Motor neuron (in vitro differentiated cells): ENCODE results near the gene SLC7A9. TPM values are rescaled to one million over a fixed set of nuclear protein-coding genes. Genes with fewer than 3 reads are reported as not detected.
"Not testable (repeated sequence)": the region's sequence is repeated elsewhere in the genome, so short reads cannot be mapped to it uniquely, and the experiment has no call there.

ENCODE experiments used
- ATAC-seq, 8 experiments: fragments of 200-7000 bp; cut with Tn5 transposase; replicated peaks in 6 of 8; 2 replicates each; pipeline ENCODE4 v1.8.0; 2021; ENCODE audit warnings: mild to moderate bottlenecking in 8 of 8, moderate library complexity in 8 of 8
- H3K27ac ChIP-seq, 2 donors: fragments of 250-450 bp; sonication (Bioruptor Pico); 2 replicates each; pipeline ENCODE4 v1.9.0; 2021; ENCODE audit warnings: antibody characterized with exemption in 2 of 2, mild to moderate bottlenecking in 2 of 2, moderate library complexity in 1 of 2
- H3K4me1 ChIP-seq, 2 donors: fragments of 250-450 bp; sonication (Bioruptor Pico); replicated peaks in 1 of 2; 2 replicates each; pipeline ENCODE4 v1.6.1; 2021; ENCODE audit warnings: antibody characterized with exemption in 2 of 2, mild to moderate bottlenecking in 2 of 2, moderate library complexity in 1 of 2
- H3K4me3 ChIP-seq, 5 donors: fragments of 250-450 bp; sonication (Bioruptor Pico); 2 replicates each; pipeline ENCODE4 v1.9.0; 2021; ENCODE audit warnings: antibody characterized with exemption in 5 of 5, mild to moderate bottlenecking in 5 of 5, moderate library complexity in 4 of 5
- WGBS, 10 experiments: fragments of 450-650 bp; shearing (Covaris generic); methylation state at CpG; one replicate each; pipeline ENCODE4 v1.0.0; 2022; 5-methylcytosine and 5-hydroxymethylcytosine counted together
- in situ Hi-C, 9 experiments: fragments of 400-800 bp; cut with MboI; loops; one replicate each; pipeline ENCODE4 v1.15.0; 2021; ENCODE audit warnings: low sequenced_read_pairs in 9 of 9, low pct_unique_long_range_greater_than_20kb in 2 of 9; ENCODE audit not compliant: unreplicated experiment in 9 of 9
- total RNA-seq, 8 experiments: library from RNA; unstranded; fragments of 300-600 nt; gene quantifications; 2 replicates each; pipeline versions ENCODE4 v1.2.3 to v1.2.4, GENCODE V29; 2022

The SLC7A9 gene
- total RNA-seq, 8 experiments from 2014 or later: 0.21 to 0.78 (median 0.46) TPM; not detected in 1

- no CpG with 5 or more reads among the region's 1 CpG for WGBS, 10 experiments
- in situ Hi-C loops: not testable (repeated sequence)
These were observed 87.5 kb downstream of the SLC7A9 start for GRCh38 chr19:32782089-32782488.

GRCh38 chr19:32781280-32781679 lies 88.3 kb downstream of the SLC7A9 start:
- 8 to 100% (median 81%) methylated on average over 1 to 2 of the region's 2 CpGs; no CpG with 5 or more reads in 1 of the 10 experiments for WGBS, 10 experiments
- in situ Hi-C loops: no loop called here
- no peak overlapping the region for H3K27ac ChIP-seq
- ATAC-seq: no peak
- H3K4me1 ChIP-seq: no peaks in the 10 kb centered on the region
- no peak overlapping the region for H3K4me3 ChIP-seq

More at GRCh38 chr19:32782089-32782488, 87.5 kb downstream of the SLC7A9 start:
- not testable (repeated sequence) for H3K4me1 ChIP-seq, H3K27ac ChIP-seq, H3K4me3 ChIP-seq, ATAC-seq

Other genes with a start within 250 kb of the SLC7A9 start
- gene ANKRD27, start 194.6 kb downstream of the SLC7A9 start, total RNA-seq: 10 to 100 TPM; 13.1 to 25.0 (median 15.0) TPM
- gene RGS9BP, start 193.9 kb downstream of the SLC7A9 start, total RNA-seq: 1 to 10 TPM in 2 of 8 experiments, under 1 TPM in 6; 0.21 to 2.3 (median 0.61) TPM
- gene NUDT19, start 177.9 kb downstream of the SLC7A9 start, total RNA-seq: 10 to 100 TPM in 3 of 8 experiments, 1 to 10 TPM in 5; 3.3 to 25.5 (median 5.4) TPM
- under 1 TPM; 0.21 to 0.98 (median 0.50) TPM for gene TDRD12, start 150.0 kb downstream of the SLC7A9 start, total RNA-seq
- 10 to 100 TPM in 7 of 8 experiments, 1 to 10 TPM in 1; 7.2 to 29.6 (median 18.2) TPM for gene CEP89, start 102.2 kb upstream of the SLC7A9 start, total RNA-seq
- 1 to 10 TPM; 1.0 to 4.5 (median 2.1) TPM for gene FAAP24, start 102.5 kb upstream of the SLC7A9 start, total RNA-seq
- 10 to 100 TPM in 3 of 8 experiments, 1 to 10 TPM in 5; 5.7 to 65.7 (median 9.5) TPM for gene RHPN2, start 195.1 kb upstream of the SLC7A9 start, total RNA-seq
- gene GPATCH1, start 211.4 kb upstream of the SLC7A9 start, total RNA-seq: 10 to 100 TPM in 3 of 8 experiments, 1 to 10 TPM in 5; 5.9 to 11.1 (median 9.2) TPM